ENCODE measurements around the gene LAMA5. TPM values are rescaled to one million over a fixed set of nuclear protein-coding genes. Genes with fewer than 3 reads are reported as not detected.
A peak's percentile ranks its signal among the peaks of the same experiment; 100 is the strongest.

The LAMA5 gene
- 100 to 1,000 TPM in 3 of 4 donors, 10 to 100 TPM in 1; 95.2 to 230 (median 139) TPM for total RNA-seq

GRCh38 chr20:62367136-62367632 is at the start of gene LAMA5:
Gene LAMA5 (minus strand): TSS chr20:62367312. CDS start chr20:62367245, 67 bp downstream.
- Histone ChIP-seq H3K27me3 (peaks cover 0 to 10% of the 10 kb centered on the region in 2 donors), H3K4me1 (peaks cover 0 to 92% (median 65%) of the 10 kb centered on the region in 4 donors), H3K36me3 (no peaks in the 10 kb centered on the region), H3K27ac (peak within 1 kb of the TSS; percentile 47 to 94 (median 86)), H3K9me3 (no peaks in the 10 kb centered on the region), H3K4me3 (peak within 1 kb of the TSS; percentile 62 to 93 (median 77))
- no peak for DNase-seq (ENCODE audit: low spot score in 2 of 2)
- WGBS, 2 donors = 0% methylated on average over 3 of the region's 70 CpGs; no CpG with 5 or more reads in 1 of the 2 donors
- TF ChIP-seq EP300 (IDR thresholded peaks at IDR 0.05) (no peak), POLR2A (IDR thresholded peaks at IDR 0.05) (peak in 1 of 2 donors; percentile 58), CTCF (IDR thresholded peaks at IDR 0.05) (peak in 1 of 5 experiments; percentile 10)

- peaks cover 0 to 26% of the 10 kb centered on the region in 2 donors for H3K27me3 ChIP-seq
- H3K36me3 ChIP-seq = no peaks in the 10 kb centered on the region
- H3K4me3 ChIP-seq = no peak overlapping the region
- DNase-seq (ENCODE audit: low spot score in 2 of 2) = no peak
- H3K27ac ChIP-seq = no peak overlapping the region
- WGBS, 2 donors = 74 to 75% methylated on average over 14 to 20 of the region's 24 CpGs
- peaks cover 0 to under 1% (median 0%) of the 10 kb centered on the region in 4 donors for H3K4me1 ChIP-seq
- TF ChIP-seq CTCF (IDR thresholded peaks at IDR 0.05) (no peak), POLR2A (IDR thresholded peaks at IDR 0.05) (no peak), EP300 (IDR thresholded peaks at IDR 0.05) (no peak)
- no peaks in the 10 kb centered on the region for H3K9me3 ChIP-seq
Measured at GRCh38 chr20:62415354-62416111, 48.4 kb upstream of the LAMA5 start.

GRCh38 chr20:62413896-62414481 is 46.9 kb upstream of the LAMA5 start:
- 70 to 72% methylated on average over 2 to 22 of the region's 22 CpGs for WGBS, 2 donors
- Histone ChIP-seq H3K9me3 (no peaks in the 10 kb centered on the region), H3K4me1 (peaks cover 0 to 12% (median 5%) of the 10 kb centered on the region in 4 donors), H3K36me3 (no peaks in the 10 kb centered on the region), H3K4me3 (no peak overlapping the region), H3K27ac (peak overlapping the region in 1 of 4 donors; percentile 59), H3K27me3 (peaks cover 0 to 28% of the 10 kb centered on the region in 2 donors)
- TF ChIP-seq POLR2A (IDR thresholded peaks at IDR 0.05) = no peak
- TF ChIP-seq CTCF (IDR thresholded peaks at IDR 0.05) = no peak
- no peak for TF ChIP-seq EP300 (IDR thresholded peaks at IDR 0.05)
- no peak for DNase-seq (ENCODE audit: low spot score in 2 of 2)

GRCh38 chr20:62413025-62413570 is 46.0 kb upstream of the LAMA5 start:
- H3K9me3 ChIP-seq = no peaks in the 10 kb centered on the region
- 84 to 86% methylated on average over 7 of the region's 11 CpGs for WGBS, 2 donors
- H3K4me3 ChIP-seq = no peak overlapping the region
- H3K36me3 ChIP-seq = no peaks in the 10 kb centered on the region
- H3K4me1 ChIP-seq = peaks cover 0 to 12% (median 5%) of the 10 kb centered on the region in 4 donors
- peaks cover 0 to 20% of the 10 kb centered on the region in 2 donors for H3K27me3 ChIP-seq
- H3K27ac ChIP-seq = peak overlapping the region in 1 of 4 donors; percentile 59
- no peak for TF ChIP-seq EP300 (IDR thresholded peaks at IDR 0.05)
- TF ChIP-seq POLR2A (IDR thresholded peaks at IDR 0.05) = no peak
- no peak for TF ChIP-seq CTCF (IDR thresholded peaks at IDR 0.05)
- no peak for DNase-seq (ENCODE audit: low spot score in 2 of 2)
